ENCODE measurements around the gene MED14. TPM values are rescaled to one million over a fixed set of nuclear protein-coding genes. Genes with fewer than 3 reads are reported as not detected.

MED14 gene
- total and polyA plus RNA-seq, 2 of the 13 experiments (the other 11 are each of a cell fraction or from before 2014, with no cell fraction given) = 10.2 to 16.3 TPM

GRCh38 chrX:40646489-40647306 lies 88.6 kb downstream of the MED14 start:
- H3K27ac ChIP-seq (ENCODE audit: extremely low read length, insufficient read depth, low read length) = peak overlapping the region; percentile 44
- no peak for TF ChIP-seq ZNF75D (CRISPR knock-in tag; IDR thresholded peaks at IDR 0.05; ENCODE audit: borderline replicate concordance)
- no peak for TF ChIP-seq MTA1 (CRISPR knock-in tag; IDR thresholded peaks at IDR 0.05; ENCODE audit: borderline replicate concordance)
- TF ChIP-seq, protein P1, sequence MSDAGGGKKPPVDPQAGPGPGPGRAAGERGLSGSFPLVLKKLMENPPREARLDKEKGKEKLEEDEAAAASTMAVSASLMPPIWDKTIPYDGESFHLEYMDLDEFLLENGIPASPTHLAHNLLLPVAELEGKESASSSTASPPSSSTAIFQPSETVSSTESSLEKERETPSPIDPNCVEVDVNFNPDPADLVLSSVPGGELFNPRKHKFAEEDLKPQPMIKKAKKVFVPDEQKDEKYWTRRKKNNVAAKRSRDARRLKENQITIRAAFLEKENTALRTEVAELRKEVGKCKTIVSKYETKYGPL (CRISPR knock-in tag; IDR thresholded peaks at IDR 0.05) = no peak
- TF ChIP-seq ELF1 (CRISPR knock-in tag; IDR thresholded peaks at IDR 0.05) = no peak
- no peak for TF ChIP-seq SALL1 (CRISPR knock-in tag; IDR thresholded peaks at IDR 0.05)
- TF ChIP-seq NFE2L2 (IDR thresholded peaks at IDR 0.05; ENCODE audit: low read length) = no peak
- TF ChIP-seq NKX3-1 (CRISPR knock-in tag; IDR thresholded peaks at IDR 0.05) = no peak
- TF ChIP-seq TGIF2 (CRISPR knock-in tag; IDR thresholded peaks at IDR 0.05) = 0 out of 2 replicates have a peak, but pooled peaks have one; percentile 29
- TF ChIP-seq ZGPAT (CRISPR knock-in tag; IDR thresholded peaks at IDR 0.05) = no peak
- 0 out of 2 replicates have a peak, but pooled peaks have one; percentile 13 for TF ChIP-seq TAF1 (CRISPR knock-in tag; IDR thresholded peaks at IDR 0.05)
- TF ChIP-seq ZNF570 (CRISPR knock-in tag; IDR thresholded peaks at IDR 0.05; ENCODE audit: borderline replicate concordance) = no peak
- 0 out of 2 replicates have a peak, but pooled peaks have one; percentile 19 for TF ChIP-seq RFXAP (CRISPR knock-in tag; IDR thresholded peaks at IDR 0.05; ENCODE audit: borderline replicate concordance)
- TF ChIP-seq, protein P2, sequence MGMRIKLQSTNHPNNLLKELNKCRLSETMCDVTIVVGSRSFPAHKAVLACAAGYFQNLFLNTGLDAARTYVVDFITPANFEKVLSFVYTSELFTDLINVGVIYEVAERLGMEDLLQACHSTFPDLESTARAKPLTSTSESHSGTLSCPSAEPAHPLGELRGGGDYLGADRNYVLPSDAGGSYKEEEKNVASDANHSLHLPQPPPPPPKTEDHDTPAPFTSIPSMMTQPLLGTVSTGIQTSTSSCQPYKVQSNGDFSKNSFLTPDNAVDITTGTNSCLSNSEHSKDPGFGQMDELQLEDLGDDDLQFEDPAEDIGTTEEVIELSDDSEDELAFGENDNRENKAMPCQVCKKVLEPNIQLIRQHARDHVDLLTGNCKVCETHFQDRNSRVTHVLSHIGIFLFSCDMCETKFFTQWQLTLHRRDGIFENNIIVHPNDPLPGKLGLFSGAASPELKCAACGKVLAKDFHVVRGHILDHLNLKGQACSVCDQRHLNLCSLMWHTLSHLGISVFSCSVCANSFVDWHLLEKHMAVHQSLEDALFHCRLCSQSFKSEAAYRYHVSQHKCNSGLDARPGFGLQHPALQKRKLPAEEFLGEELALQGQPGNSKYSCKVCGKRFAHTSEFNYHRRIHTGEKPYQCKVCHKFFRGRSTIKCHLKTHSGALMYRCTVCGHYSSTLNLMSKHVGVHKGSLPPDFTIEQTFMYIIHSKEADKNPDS (CRISPR knock-in tag; IDR thresholded peaks at IDR 0.05) = no peak
- ChIA-PET POLR2A (interaction anchor here (0.6 to 1.3 kb wide), 2 partner anchors 66 to 382 kb away, joined by 3 read pairs; partner anchors contain the start of gene ATP6AP2), CTCF (ENCODE audit: low intra/inter-chr PET ratio, low total read pairs) (no interaction called here)
- FAIRE-seq = no peak
- peak overlapping the region; percentile 73 for H3K9ac ChIP-seq (ENCODE audit: insufficient read depth, low read depth, low read length)
- TSS peak; percentile 35 for BruUV-seq (replicated peaks)
- no peaks in the 10 kb centered on the region for H3K27me3 ChIP-seq (ENCODE audit: control insufficient read depth in 1 of 2, insufficient read depth in 2 of 2, low read length in 2 of 2)
- peak overlapping the region; percentile 69 to 79 (median 75) for H3K4me3 ChIP-seq (replicated peaks in 1 of 3; ENCODE audit: insufficient read depth in 1 of 3, low read depth in 2 of 3, low read length in 3 of 3)
- no peak overlapping the region for H2AFZ ChIP-seq (ENCODE audit: low read length)
- peak overlapping the region; percentile 75 for H3K4me2 ChIP-seq (ENCODE audit: low read depth, low read length)
- ATAC-seq = peak; percentile 64
- no peaks in the 10 kb centered on the region for H3K9me3 ChIP-seq (ENCODE audit: low read length)
- peaks cover 24% of the 10 kb centered on the region for H3K79me2 ChIP-seq (ENCODE audit: insufficient read depth, low read length)
- peaks cover 11% of the 10 kb centered on the region for H3K4me1 ChIP-seq (ENCODE audit: insufficient read depth, low read length)
- H4K20me1 ChIP-seq (ENCODE audit: insufficient read depth, low read length) = no peaks in the 10 kb centered on the region
- in situ Hi-C loops (cut with HindIII; ENCODE audit: extremely low pct_ligation_motif_present, low pct_unique_long_range_greater_than_20kb) (no loop called here), intact Hi-C loops (cut with micrococcal nuclease; ENCODE audit: unreplicated experiment) (loop anchor here (10.0 kb wide), 2 partner anchors 62 to 102 kb away; partner anchors contain the start of gene ATP6AP2)
- no peak for DNase-seq (ENCODE audit: low spot score)
- no CpG with 5 or more reads among the region's 33 CpGs for WGBS (ENCODE audit: low lambda C conversion rate)
- no peaks in the 10 kb centered on the region for H3K36me3 ChIP-seq (replicated peaks in 1 of 2; ENCODE audit: control insufficient read depth in 1 of 2, insufficient read depth in 2 of 2, low read length in 2 of 2)

Measured in HepG2 (cell line).